GM18511 (cell line): ENCODE results near the gene MXRA7.
"Not testable (repeated sequence)": the region's sequence is repeated elsewhere in the genome, so short reads cannot be mapped to it uniquely, and the experiment has no call there.

ENCODE experiments used
- ATAC-seq: cut with Tn5 transposase; IDR thresholded peaks from one replicate; pipeline ENCODE4 v1.9.1; 2021; ENCODE audit warnings: mild to moderate bottlenecking, moderate library complexity; ENCODE audit not compliant: unreplicated experiment

Gene MXRA7

GRCh38 chr17:76710863-76711611 lies at the start of gene MXRA7:
TSS of gene MXRA7 (minus strand) at chr17:76710965. CDS start at chr17:76710946, 19 bp downstream.
- ATAC-seq, result no peak

- ATAC-seq, result no peak
Observed at GRCh38 chr17:76758570-76758969, 47.8 kb upstream of the MXRA7 start.

- ATAC-seq, result no peak
Observed at GRCh38 chr17:76757256-76757655, 46.5 kb upstream of the MXRA7 start.

DNA sequence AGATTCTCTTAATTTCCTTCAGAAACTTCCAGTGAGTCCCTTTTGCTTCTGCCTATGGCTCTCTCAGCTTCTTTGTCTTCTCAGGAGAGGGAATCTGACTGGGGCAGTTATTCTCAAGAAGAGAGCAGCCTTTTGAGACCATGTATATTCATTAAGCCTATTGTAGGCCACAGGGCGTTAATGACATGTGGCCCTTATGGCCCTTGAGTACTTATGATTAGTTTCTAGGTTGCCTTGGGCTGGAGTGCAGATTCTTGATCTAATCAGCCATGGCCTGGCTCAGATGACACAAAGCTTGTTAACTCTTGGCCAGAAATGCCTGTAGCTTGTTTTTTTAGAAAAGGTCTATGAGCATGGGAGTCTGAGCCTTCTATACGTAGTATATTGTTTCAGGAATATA lies 44.5 kb upstream of the MXRA7 start:
- ATAC-seq, result no peak

DNA sequence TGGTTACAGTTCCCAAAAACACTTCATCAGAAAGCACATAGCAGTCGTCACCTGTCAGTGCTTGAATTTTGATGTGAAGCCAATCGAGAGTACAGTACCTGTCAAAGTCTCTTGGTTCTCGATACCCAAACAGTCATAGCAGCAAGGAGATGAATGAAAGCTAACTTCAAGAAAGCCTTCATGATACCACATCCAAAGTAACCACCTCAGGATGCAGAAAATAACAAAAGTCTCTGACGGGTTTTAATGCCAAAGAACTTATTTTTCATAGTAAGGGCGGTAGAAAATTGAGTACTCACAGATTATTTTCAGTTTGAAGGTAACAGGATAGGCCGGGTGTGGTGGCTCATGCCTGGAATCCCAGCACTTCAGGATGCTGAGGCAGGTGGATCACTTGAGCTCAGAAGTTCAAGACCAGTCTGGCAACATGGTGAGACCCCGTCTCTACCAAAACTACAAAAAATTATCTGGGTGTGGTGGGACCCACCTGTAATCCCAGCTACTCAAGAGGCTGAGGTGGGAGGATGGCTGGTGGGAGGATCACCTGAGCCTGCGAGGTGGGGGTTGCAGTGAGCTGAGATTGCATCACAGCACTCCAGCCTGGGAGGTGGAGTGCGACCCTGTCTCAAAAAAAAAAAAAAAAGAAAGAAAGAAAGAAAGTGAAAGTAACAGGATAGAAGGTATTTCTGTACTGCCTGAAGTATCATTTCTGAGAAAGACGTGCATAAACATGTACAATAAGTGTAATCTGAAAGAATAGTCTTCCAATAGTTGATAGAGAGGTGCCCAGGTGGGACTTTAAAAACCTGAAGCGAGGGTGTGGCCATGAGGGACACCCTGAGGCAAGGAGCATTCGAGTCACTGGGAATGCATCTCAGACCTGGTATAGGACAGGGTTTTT lies 42.5 kb upstream of the MXRA7 start:
- no peak for ATAC-seq

DNA sequence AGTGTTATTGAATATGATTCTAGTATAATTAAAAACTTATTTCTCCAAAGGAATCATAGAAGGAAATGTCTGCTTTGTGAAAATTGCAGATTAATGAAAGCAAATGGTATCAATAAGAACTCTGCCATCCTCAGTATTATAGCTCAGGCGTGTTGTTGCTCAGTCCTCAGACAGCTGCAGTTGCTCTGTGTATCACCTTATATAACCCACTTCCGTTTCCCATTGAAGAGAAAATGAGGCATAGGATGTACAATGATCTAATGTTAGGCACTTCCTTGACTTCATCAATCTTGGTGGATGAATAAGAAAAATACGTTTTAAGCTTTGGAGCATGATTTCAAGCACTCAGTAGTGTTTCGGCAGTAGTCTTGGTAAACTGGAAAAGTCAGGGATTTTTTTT lies 41.2 kb upstream of the MXRA7 start:
- no peak for ATAC-seq

- ATAC-seq, result no peak
Observed at GRCh38 chr17:76751416-76751993, 40.7 kb upstream of the MXRA7 start.

DNA sequence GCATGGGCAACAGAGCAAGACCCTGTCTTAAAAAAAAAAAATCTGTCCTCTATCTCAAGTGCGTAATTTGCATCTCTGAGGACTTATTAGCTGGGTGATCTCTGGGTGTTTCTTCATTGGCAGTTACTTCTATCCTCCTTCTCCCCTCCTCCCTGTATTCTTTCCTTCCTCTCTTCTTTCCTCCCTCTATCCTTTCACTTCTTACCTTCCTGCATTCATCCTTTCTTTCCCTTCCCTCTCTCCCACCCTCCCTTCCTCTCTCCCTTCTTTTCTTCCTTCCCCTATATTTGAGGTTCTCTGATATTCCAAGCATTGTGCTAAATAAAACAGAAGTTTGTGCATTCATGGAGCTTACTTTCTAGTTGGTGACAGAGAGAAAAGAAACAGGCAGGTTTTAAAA lies 37.9 kb upstream of the MXRA7 start:
- ATAC-seq, result no peak

DNA sequence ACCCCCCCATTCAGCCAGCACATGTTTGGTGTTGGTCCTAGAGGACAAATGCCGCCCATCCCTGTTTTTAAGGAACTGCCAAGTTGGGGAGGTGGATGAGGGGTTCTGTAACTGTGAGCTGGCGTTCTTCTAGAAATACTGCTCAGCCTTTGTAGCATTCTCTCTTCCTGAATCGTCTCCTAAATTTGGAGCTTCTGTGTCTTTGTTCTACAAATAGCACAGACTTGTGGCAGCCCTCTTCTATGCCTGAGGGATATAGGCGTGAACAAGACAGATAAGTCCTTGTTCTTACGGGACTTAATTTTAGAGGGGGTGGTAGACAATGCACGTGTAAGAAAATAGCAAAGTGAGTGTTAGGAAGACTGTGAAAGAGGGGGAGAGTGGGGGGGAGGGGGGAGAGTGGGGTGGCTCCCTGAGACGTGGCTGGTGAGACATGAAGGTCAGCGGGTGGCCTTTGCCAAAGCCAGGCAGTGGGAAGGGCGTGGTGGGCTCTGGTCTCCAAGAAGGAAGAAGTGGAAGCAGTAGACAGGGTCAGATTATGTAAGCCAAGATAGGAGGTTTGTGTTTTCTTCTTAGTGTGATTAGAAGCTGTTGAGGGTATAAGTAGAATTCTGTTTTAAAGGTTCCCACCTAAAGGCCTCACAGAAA lies 37.1 kb upstream of the MXRA7 start:
- ATAC-seq, result no peak

GRCh38 chr17:76745785-76746184 lies 35.0 kb upstream of the MXRA7 start:
- ATAC-seq, result not testable (repeated sequence)

DNA sequence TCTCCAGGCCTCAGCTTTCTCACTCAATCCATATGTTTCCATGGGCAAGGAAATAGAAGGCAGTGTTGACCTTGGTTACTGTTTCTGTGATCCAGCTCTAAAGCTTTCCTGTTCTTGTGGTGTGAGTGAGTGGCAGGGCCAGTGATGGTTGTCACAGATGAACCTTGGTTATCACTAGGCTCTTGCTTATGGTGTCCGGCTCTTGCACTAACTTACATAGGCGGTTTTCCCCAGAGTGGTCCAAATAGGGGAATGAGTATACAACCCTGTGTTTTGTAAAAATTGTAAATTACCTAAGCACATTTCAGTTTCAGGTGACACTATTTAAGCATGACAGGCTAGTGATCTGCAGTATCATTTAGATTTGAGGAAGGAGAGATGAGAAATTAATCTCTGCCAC lies 34.0 kb upstream of the MXRA7 start:
- no peak for ATAC-seq

GRCh38 chr17:76742958-76743357 lies 32.2 kb upstream of the MXRA7 start:
- ATAC-seq, result no peak

- ATAC-seq, result no peak
Observed at GRCh38 chr17:76740329-76741118, 29.8 kb upstream of the MXRA7 start.

GRCh38 chr17:76739568-76740115 lies 28.9 kb upstream of the MXRA7 start:
- ATAC-seq, result not testable (repeated sequence)

DNA sequence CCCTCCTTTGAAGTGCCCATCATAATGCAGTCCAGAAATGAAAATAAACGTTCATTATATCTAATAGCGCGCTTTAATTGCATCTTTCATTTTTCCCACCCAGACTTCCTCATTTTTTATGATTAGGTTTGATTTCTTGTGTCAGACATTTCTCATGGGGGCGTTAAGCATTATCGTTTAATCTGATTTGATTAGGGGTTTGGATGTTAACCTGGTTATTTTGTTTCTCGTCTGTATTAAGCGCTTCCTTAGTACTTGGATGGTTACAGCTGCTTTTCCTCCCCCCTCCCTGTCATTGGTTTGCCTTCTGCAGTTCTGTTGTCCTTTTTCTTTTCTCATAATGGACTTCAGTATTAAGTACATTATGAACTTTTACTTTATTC lies 27.7 kb upstream of the MXRA7 start:
- no peak for ATAC-seq

DNA sequence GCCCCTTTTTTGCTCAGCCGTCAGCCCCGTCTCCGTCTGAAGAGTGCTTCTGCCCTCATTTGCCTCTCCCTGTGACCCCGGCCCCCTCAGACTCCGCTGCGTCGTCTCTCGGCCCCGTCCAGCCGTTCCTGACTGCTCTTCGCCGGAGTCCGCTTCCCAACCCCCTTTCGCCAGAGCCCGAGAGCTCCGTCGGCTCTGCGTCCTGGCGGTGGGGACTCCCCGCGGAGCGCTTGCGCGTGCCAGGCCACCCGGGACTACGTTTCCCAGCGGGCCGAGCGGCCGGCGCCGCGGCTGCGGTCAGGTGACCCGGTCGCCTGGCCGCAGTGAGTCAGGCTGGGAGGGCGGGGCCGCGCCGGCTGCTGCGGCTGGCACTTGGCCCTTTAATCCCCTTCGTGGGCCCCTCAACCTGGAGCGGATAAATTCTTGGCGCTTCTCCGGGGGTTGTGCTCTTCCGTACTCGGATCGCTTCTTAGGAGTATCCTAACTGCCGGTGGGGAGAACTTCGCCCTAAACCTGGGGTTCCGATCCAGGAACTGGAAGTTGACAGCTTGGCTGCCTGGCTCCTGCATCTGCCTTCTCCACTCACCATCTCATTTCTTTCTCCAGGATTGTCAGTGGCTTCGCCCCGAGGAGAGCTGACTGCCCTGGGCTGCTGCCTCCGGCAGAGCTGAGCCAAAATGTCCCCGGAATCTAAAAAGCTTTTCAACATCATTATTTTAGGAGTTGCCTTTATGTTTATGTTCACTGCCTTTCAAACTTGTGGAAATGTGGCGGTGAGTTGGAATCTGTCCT lies 27.1 kb upstream of the MXRA7 start, which contains the start of gene MFSD11:
Gene MFSD11, plus strand, starts transcription at position 444 of the 792 bp plus-strand sequence. Its CDS starts 234 bp downstream, at position 678.
- ATAC-seq, result peak; percentile 70

- peak; percentile 68 for ATAC-seq
Observed at GRCh38 chr17:76737082-76737675, 26.4 kb upstream of the MXRA7 start, which contains the start of gene SRSF2. TSS of gene SRSF2 (minus strand) at chr17:76737331. CDS start at chr17:76737160, 171 bp downstream.

- peak; percentile 9 for ATAC-seq
Observed at GRCh38 chr17:76736349-76737081, 25.8 kb upstream of the MXRA7 start.
